LNCaP clone FGC (cell line): Measurements from ENCODE around the gene ATXN7L1.

Experiments
- DNase-seq: peaks from one replicate; pipeline ENCODE4 v3.0.0-alpha.2; 2011; ENCODE audit warnings: low read depth
- H3K4me3 ChIP-seq: 2 replicates; pipeline ENCODE4 v1.5.1; 2011; ENCODE audit warnings: mild to moderate bottlenecking, low read depth, low read length, control low read depth
- TF ChIP-seq, protein P1 (sequence below): IDR thresholded peaks from 2 replicates; pipeline ENCODE4 v1.5.1; 2012; ENCODE audit warnings: mild to moderate bottlenecking; ENCODE audit not compliant: control insufficient read depth, insufficient read depth; ENCODE audit errors: extremely low read depth

ATXN7L1 gene

DNA sequence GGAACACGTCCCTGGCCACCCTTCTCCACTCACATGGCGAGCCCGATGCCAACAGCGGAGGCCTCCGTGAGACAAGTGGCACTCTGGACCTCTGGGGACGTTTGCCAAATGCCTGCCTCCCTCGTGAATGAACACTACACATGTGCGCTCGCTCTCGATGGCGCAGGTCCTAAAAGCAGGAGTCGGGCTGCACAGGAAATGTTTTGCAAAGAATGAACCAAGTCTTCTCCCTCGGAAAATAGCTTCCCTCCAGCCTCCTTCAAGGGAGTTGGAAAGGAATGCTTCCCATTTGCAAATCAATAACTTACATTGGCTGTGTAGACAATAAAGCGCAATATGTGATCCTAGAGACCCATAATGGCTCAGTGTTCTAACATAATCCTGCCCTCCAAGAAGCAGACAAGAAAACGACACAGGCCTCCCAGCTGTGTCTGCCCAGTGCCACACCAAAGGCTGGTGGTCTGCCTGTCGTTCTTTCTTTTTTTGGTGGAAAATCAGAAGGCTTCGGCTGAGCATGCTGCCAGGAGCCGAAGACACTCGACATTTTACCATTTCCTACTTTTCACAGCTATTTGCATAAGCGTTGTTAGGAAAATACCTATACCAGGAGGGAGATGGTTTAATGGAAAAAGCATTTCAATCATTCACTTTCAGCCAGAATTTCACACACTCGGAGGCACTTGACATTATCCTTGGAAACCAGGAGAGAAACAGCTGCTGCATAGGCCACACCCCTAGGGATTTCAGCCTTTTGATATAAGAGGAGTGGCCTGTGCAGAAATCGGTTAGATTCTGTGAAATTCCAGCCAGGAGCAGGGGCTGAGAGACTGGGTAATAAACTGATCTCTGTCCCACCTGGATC lies 38.4 kb downstream of the ATXN7L1 start:
- TF ChIP-seq, protein P1, sequence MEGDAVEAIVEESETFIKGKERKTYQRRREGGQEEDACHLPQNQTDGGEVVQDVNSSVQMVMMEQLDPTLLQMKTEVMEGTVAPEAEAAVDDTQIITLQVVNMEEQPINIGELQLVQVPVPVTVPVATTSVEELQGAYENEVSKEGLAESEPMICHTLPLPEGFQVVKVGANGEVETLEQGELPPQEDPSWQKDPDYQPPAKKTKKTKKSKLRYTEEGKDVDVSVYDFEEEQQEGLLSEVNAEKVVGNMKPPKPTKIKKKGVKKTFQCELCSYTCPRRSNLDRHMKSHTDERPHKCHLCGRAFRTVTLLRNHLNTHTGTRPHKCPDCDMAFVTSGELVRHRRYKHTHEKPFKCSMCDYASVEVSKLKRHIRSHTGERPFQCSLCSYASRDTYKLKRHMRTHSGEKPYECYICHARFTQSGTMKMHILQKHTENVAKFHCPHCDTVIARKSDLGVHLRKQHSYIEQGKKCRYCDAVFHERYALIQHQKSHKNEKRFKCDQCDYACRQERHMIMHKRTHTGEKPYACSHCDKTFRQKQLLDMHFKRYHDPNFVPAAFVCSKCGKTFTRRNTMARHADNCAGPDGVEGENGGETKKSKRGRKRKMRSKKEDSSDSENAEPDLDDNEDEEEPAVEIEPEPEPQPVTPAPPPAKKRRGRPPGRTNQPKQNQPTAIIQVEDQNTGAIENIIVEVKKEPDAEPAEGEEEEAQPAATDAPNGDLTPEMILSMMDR = no peak
- no peak for DNase-seq
- no peak overlapping the region for H3K4me3 ChIP-seq

DNA sequence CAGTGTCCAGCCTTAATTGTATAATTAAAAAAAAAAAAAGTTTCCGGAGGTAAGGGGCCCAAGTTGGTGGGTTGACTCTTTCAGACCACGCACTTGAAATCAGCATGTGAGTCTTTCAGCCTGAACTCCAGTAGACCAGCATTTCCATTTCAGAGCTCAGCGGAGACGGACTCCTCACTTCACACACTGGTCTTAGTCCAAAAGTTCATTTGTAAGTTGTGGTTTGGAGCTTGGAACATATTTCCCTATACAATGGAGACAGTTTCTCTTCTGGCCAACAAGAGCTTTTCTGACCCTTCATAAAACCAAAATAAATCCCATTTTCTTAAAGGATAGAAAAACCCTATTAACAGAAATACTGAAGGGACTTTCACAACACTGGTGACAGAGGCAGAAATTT lies 41.0 kb downstream of the ATXN7L1 start:
- H3K4me3 ChIP-seq = no peak overlapping the region
- no peak for DNase-seq
- TF ChIP-seq, protein P1 = no peak

DNA sequence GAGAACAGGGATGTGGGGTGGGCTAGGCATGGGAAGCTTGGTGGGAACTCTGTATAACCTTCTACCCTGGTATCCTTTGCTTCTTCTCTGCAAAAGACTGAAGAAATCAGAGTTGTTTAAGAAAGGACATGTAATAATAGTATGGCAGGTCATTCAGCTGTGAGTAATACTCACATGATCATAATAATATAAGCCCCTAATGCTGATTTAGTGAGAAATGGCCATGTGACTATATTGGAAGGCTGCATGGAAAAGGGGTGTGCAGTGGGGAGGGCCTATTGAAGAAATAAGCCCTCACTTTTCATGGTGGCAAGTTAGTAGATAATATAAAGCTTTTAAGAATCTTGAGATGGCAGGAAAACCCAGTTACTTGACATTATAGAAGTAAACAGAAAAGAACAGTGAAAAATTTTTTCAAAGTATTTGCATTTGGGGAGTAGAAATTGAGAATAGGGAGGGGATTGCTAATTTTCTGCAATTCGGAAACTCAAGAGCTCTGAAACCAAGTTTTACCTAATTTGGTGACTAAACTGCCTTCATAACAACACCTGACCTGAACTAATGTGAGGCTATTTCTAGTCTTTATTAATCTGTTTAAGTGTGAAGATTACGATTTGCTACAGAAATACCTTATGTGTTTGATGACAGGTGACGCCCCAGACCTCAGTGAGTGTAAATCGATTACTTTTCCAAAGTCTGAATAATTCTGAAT lies 44.4 kb downstream of the ATXN7L1 start:
- DNase-seq = no peak
- TF ChIP-seq, protein P1 = no peak
- H3K4me3 ChIP-seq = no peak overlapping the region

DNA sequence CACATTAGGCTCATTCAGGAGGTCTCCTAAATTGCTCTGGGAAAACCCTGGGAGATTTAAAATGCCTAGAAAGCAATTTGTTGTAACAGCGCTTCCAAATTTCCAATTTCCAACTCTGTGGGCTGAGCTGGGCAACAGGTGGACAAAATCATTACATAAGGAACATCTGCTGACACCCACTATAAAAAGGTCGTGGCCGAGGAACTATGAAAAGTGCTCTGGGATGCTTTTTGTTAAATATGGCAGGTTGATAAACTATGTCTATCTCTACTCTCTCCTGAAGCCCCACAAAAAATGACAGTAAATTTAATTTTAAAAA lies 45.1 kb downstream of the ATXN7L1 start:
- DNase-seq = no peak

DNA sequence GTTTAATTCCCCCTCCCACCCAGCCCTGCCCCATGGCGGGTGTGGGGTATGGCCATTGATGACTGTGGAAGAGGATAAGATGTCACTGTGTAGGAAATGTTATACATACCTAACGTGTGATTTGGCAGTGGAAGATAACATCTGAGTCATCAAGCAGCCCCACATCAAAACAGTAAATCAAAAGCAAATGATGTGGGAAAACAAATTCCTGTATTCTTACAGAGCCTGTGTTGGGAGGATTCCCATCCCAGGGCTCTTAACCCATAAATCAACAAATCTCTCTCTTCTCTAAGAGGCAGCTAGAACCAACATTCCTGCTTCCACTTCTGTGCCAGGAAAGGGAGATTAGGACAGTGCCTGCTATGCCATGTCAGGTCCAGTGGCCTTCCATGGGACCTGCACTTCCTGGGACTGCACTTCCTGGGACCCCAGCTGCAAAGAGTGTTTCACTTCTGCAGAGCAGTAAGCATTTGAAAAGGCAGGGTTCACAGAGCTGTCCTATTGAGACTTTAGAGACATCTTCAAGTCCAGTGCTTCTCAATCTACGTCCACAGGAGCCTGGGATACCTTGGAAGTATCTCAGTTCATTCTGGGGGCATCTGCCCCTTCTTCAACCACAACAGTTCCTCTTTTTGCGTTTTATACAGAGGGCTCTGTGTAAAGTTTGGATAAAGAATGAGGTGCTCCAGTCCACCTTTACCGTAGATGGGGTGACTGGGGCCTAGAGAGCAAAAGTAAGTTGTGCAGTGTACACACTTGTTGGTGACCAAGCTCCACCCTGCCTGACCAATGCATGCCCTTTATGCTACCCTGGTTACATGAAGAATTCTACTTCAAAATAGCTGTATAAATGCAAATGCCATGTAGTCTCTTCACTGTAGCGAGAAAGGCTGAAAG lies 45.7 kb downstream of the ATXN7L1 start:
- TF ChIP-seq, protein P1 = no peak
- DNase-seq = peak; percentile 99
- no peak overlapping the region for H3K4me3 ChIP-seq

More for the DNA sequence above, 45.1 kb downstream of the ATXN7L1 start:
- TF ChIP-seq, protein P1 = no peak
- H3K4me3 ChIP-seq = no peak overlapping the region

DNA sequence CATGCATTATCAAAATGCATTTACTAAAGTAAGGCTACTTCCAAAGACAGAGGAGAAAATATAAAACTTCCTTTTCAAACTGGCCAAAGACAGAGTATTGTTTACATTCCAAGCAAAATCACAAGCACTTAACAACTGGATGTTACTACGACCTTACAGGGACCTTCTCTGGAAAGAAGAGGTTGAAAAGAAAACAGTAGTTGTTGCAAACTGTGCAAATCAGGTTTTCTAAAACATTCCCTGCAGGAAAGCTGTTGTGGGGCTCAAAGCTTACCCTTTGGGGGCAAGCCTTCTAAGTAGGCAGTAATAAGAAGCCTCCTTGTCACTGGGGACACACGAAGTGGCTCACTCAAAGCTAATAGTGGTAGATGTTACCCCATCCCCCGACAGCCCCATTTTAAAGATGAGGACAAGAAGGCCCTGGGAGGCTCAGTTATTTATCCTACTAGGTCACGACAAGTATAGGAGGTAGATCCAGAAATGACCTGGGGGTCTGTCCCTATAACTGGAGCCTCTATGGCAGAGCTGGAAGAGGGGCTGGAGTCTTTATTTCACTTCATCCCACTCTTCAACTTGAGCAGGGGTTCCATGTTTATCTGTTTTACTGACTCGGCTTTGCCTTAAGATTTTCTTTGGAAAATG lies 46.6 kb downstream of the ATXN7L1 start:
- DNase-seq = no peak
- no peak overlapping the region for H3K4me3 ChIP-seq
- TF ChIP-seq, protein P1 = no peak
